Central memory CD4-positive, alpha-beta T cell (primary cell): ENCODE results near the gene OR10H3.
"Not testable (repeated sequence)": the region's sequence is repeated elsewhere in the genome, so short reads cannot be mapped to it uniquely, and the experiment has no call there.

ENCODE experiments used
- DNase-seq: peaks from one replicate; pipeline ENCODE4 v3.0.0; 2022
- total RNA-seq, 3 experiments: gene quantifications; one replicate each; lab custom pipeline; 2026; lab: John Stamatoyannopoulos, UW

Gene OR10H3
- 0 reads per million in 3 experiments for total RNA-seq

DNA sequence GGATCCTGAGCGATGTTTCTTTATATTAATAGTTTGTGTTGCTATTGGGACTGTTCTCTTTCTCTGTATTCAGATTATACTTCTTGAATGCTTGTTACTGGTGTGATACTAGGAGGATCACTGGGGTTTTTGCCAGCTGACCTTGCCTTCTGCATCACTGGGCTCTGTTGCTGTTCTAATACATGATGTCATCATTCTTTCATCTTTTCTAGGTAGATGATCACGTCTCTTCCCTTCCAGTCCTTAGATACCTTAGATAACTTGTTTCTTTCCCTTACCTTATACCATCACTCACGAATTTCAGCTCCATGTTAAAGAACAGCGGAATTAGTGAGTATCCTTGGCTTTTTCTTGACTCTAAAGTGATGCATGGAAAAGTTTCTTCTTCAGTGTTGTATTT is at the start of gene OR10H3:
Gene OR10H3, plus strand, starts transcription at position 264 of the 400 bp plus-strand sequence. CDS start 3,408 bp downstream, outside the sequence.
- no peak for DNase-seq

- DNase-seq: no peak
Measured at GRCh38 chr19:15696654-15697194, 41.1 kb upstream of the OR10H3 start.

DNA sequence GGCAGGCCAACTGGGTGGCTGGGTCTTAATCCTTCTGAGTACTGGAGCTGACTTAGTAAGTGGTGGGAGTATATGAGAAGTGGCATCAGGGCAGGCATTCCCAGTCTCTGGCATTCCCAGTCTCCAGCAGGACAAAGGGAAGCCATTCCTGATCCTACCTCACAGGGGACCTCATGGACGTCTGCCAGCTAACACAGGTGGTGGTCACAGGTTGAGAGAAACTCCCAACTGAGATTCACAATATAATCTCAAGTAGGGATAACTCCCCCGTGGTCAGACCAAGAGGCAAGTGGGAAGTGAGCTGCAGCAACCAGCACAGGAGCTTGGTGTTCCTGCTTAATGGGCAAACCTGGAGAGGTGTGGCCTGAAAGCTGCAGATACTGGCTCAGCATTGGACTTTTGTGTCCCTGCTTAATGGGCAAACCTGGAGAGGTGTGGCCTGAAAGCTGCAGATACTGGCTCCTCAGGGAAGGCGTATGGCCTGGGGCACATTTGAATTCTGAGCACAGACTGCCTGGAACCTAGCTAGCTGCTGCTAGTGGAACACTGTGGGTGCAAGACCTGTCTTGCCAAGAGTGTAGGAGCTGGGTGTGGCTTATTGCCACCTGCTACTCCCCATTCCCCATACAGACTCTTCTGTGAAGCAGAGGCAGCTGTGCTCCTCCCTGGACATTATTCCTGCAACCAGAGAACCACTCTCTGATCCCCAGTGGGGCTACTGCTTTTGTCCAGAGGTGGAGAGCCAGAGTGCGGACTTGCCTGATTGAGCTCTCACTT is 35.8 kb upstream of the OR10H3 start:
- DNase-seq: no peak

- DNase-seq: no peak
Measured at GRCh38 chr19:15702534-15702930, 35.3 kb upstream of the OR10H3 start.

DNA sequence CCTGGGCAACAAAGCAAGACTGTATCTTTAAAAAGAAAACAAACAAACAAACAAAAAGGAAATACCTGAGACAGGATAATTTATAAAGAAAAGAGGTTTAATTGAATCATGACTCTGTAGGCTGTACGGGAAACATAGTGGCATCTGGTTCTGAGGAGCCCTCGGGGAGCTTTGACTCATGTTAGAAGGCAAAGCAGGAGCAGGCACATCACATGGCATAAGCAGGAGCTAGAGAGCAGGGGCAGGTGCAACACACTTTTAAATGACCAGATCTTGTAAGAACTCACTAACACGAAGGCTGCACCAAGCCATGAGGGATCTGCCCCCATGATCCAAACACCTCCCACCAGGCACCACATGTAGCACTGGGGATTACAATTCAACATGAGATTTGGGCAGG is 23.1 kb upstream of the OR10H3 start:
- no peak for DNase-seq

GRCh38 chr19:15715642-15716041 is 22.1 kb upstream of the OR10H3 start:
- no peak for DNase-seq

- DNase-seq: no peak
Measured at GRCh38 chr19:15717809-15718208, 20.0 kb upstream of the OR10H3 start.

GRCh38 chr19:15721268-15721667 is 16.5 kb upstream of the OR10H3 start:
- DNase-seq: no peak

DNA sequence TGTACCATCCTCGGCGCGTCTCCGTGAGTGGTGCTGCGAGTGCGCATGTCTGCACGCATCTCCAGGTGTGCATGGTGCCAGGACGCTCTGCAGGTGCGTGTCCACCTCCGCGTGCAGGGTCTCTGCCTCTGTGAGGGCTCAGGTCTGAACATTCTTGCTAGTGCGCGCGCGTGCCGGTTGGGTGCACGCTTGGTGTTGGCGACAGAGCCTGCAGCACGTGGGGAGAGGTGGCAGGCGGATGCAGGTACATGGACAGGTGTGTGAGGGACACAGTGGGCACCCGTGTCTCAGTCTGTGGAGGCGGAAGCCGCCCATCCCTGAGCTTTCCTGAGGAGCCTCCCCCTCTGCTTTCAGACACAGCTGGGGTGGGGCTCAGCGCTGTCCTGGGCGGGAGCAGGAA is 14.8 kb upstream of the OR10H3 start:
- no peak for DNase-seq

DNA sequence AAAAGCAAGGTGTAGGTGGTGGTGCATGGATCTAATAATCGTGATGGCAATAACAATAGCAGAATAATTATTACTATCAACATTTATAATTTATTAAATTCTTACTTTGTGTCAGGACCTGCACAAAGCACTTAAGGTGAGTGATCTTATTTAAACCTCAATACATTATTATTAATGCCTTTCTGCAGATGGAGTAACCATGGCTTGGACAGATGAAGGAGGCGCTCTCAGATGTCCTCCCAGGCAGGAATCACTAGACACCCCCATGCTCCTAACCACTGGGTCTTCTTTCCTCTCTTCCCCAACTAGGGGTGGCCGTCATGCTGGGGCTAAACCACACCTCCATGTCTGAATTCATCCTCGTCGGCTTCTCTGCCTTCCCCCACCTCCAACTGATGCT is 10.1 kb upstream of the OR10H3 start, which contains the start of gene OR10H2:
Gene OR10H2, plus strand, starts transcription at position 301 of the 400 bp plus-strand sequence. Its CDS starts 20 bp downstream, at position 321.
- no peak for DNase-seq

DNA sequence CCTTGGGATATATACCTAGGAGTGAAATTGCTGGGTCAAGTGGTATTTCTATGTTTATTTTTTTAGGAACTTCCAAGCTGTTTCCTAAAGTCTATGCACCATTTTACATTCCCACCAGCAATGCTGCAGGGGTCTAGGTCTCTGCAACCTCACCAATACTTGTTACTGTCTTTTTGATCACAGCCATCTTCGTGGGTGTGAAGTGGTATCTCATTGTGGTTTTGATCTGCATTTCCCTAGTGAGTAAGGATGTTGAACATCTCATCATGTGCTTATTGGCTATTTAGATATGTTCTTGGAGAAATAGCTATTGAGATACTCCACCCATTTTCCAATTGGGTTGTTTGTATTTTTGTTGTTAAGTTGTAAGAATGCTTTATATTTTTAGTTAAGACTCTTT is 7.2 kb upstream of the OR10H3 start:
- no peak for DNase-seq

- no peak for DNase-seq
Measured at GRCh38 chr19:15732388-15732787, 5.4 kb upstream of the OR10H3 start.

- no peak for DNase-seq
Measured at GRCh38 chr19:15733895-15734294, 3.9 kb upstream of the OR10H3 start.

DNA sequence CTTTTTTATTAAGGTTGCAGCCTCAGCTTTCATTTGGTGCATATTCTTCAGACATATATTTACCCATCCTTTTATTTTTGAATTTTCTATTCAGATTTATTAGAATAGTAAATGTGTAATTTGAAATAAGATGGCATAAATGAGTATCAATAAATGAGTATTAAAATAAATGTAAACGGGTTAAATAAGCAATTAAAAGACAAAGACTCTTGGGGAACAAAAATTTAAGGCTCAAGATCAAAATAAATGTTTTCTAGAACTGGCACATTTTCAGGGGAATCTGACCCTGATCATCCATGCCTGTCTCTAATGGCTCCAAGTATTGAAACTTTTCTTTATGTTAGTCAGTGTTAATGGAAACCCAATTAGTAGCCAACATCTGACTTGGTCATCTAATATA is 3.0 kb downstream of the OR10H3 start:
- DNase-seq: no peak

DNA sequence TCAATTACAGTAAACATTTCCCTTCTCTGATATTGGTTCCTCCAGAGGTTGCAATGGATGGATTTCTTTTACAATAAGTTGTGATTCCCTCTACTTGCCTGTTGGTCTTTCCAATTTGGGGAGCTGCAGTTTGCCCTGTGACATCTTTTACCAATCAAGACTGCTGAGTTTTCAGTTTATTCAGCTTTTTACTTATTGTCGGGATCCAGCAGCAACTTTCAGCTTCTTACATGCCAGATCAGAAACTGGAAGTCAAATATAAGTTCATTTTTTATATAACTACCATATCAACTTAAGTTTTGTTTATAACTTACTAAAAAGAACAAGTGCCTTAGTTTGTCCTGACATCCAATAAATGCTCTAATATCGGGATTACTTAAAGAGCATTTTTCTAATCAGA is 10.5 kb downstream of the OR10H3 start:
- DNase-seq: no peak

GRCh38 chr19:15758379-15758778 is 20.6 kb downstream of the OR10H3 start:
- no peak for DNase-seq

- DNase-seq: no peak
Measured at GRCh38 chr19:15759962-15760565, 22.3 kb downstream of the OR10H3 start.

DNA sequence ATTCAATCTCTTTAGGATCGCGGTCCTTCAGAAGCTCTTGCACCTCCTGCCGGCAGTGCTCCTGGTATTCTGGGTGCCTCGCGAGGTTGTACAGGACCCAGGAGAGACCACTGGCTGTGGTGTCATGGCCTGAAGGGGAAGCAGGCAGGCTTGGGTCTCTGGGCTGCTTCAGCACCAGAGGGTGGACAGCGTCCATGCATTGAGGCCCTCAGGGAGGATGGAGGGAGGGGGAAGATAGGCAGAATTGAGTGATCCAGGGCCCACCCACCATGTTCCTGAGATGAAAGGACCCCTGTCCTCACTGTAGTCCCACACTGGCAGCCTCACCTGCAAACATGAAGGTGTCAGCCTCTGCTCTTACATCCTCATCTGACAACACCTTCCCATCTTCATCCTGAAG is 31.8 kb downstream of the OR10H3 start:
- DNase-seq: no peak

DNA sequence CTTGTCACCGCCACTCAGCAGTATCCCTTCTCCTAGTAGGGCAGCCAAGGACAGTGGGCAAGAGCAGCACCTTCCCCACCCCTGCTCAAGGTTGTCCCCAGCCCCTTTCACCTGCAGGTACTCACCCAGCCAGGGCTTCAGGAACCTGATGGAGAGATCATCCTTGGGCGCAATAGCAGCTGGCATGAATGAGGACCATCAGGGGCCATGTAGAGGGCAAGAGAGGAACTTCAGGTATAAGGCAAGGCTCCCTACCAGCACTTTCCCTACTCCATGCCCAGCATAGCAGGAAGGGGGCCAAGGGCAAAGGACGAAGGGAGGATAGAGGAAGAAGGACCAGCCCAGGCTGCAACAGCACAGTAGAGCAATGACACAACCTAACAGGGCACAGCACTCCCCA is 36.4 kb downstream of the OR10H3 start:
- DNase-seq: not testable (repeated sequence)

DNA sequence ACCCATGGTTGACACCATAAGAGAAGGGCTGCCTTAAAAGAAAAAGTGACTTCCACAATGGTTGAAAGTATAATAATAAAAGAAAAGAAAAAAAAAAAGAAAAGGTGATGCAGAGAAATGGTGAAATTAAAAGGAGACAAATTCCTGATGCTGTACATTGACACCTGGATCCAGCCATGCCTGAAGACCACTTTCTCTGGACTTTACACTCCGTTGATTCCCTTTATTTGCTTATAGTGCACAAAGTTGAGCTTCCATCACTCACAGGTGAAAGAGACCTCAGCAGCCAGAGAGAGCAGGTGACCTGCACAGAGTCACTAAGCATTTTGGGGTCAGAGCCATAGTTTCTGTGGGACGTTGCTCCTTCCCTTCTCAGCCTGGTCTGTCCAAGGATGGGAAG is 37.5 kb downstream of the OR10H3 start:
- no peak for DNase-seq

DNA sequence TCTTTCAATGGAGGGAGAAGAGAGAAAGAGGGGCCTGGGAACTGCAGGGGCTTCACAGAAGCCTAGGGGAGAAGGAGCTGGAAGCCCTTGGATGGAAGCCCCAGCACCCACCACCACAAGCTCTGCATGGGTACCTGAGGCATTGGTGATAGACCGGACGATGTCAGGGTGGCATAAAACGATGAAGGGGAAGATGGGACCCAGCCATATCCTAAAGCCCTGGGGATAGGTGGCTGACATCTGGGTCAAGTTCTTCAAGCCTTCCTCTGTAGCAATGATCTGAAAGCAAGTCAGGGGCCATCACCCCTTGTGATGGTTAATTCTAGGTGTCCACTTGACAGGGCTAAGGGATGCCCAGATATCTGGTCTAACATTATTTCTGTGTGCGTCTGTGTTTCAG is 38.5 kb downstream of the OR10H3 start:
- DNase-seq: no peak

DNA sequence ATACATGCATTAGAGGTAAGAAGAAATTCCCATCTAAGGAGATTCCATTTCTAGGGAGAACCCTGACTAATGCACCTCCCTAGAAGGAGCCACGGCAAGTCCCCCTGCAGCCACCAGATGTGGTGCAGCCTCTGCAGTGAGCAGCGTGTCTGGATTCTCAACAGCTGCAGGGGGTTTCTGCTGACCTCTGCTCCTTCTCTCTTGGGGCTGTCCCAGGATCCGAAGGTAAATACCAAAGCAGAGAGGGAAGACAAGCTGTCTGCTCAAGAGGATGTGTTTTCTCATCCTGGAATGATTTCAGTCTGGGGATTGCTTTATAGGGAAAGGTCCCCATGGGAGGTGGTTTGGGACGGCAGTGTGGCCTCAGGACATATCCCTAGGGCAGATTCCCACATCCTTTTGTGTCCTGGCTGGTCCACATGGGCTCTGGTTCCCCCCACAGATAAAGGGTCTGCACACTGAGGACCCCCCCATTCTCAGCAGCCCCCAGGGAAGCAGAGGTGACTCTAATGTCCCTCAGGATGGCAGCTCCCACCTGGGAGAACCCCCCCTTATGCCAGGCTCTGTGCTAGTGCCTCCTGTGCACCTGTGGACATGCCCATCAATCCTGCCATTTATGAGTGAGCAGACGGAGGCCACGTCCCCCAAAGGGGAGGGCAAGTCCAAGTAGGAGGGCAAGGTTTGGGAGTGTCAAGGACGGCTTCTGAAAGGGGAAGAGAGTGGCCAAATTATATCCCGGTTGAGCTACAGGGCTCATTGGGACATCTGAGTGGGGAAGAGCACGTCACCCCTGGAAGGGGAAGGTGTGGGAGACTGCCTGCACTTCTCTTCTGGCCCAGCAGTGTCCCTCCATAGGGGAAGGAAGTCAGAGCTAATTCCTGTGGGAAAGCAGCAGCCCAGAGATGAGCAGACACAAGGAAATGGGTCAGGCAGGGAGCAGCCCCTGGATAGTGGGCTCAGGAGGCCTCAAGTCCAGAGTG is 39.5 kb downstream of the OR10H3 start:
- DNase-seq: no peak
